ENCODE measurements around the gene CCSER2.
"Not testable (repeated sequence)": the region's sequence is repeated elsewhere in the genome, so short reads cannot be mapped to it uniquely, and the experiment has no call there.

CCSER2 gene

GRCh38 chr10:84522612-84523462, 194.4 kb downstream of the CCSER2 start:
- DNase-seq (ENCODE audit: low read depth) = no peak

- no peak for DNase-seq (ENCODE audit: low read depth)
These were observed 195.1 kb downstream of the CCSER2 start for GRCh38 chr10:84523526-84523925.

- DNase-seq (ENCODE audit: low read depth) = no peak
These were observed 196.0 kb downstream of the CCSER2 start for GRCh38 chr10:84524435-84524834.

GRCh38 chr10:84525120-84525806, 196.9 kb downstream of the CCSER2 start:
- DNase-seq (ENCODE audit: low read depth) = peak; percentile 72

- DNase-seq (ENCODE audit: low read depth) = not testable (repeated sequence)
These were observed 197.4 kb downstream of the CCSER2 start for GRCh38 chr10:84525807-84526182.

- DNase-seq (ENCODE audit: low read depth) = not testable (repeated sequence)
These were observed 199.0 kb downstream of the CCSER2 start for GRCh38 chr10:84527386-84527785.

GRCh38 chr10:84528526-84528925, 200.1 kb downstream of the CCSER2 start:
- DNase-seq (ENCODE audit: low read depth) = not testable (repeated sequence)

- DNase-seq (ENCODE audit: low read depth) = no peak
These were observed 202.4 kb downstream of the CCSER2 start for GRCh38 chr10:84530724-84531325.

GRCh38 chr10:84531396-84531795, 203.0 kb downstream of the CCSER2 start:
- DNase-seq (ENCODE audit: low read depth) = no peak

GRCh38 chr10:84534168-84534567, 205.8 kb downstream of the CCSER2 start:
- no peak for DNase-seq (ENCODE audit: low read depth)

GRCh38 chr10:84537447-84537931, 209.1 kb downstream of the CCSER2 start:
- DNase-seq (ENCODE audit: low read depth) = peak; percentile 30

- DNase-seq (ENCODE audit: low read depth) = no peak
These were observed 209.6 kb downstream of the CCSER2 start for GRCh38 chr10:84538036-84538435.

GRCh38 chr10:84539216-84539615, 210.8 kb downstream of the CCSER2 start:
- DNase-seq (ENCODE audit: low read depth) = no peak

- no peak for DNase-seq (ENCODE audit: low read depth)
These were observed 211.7 kb downstream of the CCSER2 start for GRCh38 chr10:84540022-84540616.

GRCh38 chr10:84540617-84541288, 212.4 kb downstream of the CCSER2 start:
- DNase-seq (ENCODE audit: low read depth) = no peak

- DNase-seq (ENCODE audit: low read depth) = no peak
These were observed 212.9 kb downstream of the CCSER2 start for GRCh38 chr10:84541289-84541637.

- DNase-seq (ENCODE audit: low read depth) = no peak
These were observed 214.4 kb downstream of the CCSER2 start for GRCh38 chr10:84542522-84543490.

GRCh38 chr10:84543948-84544347, 215.6 kb downstream of the CCSER2 start:
- no peak for DNase-seq (ENCODE audit: low read depth)

GRCh38 chr10:84545651-84546050, 217.3 kb downstream of the CCSER2 start:
- no peak for DNase-seq (ENCODE audit: low read depth)

GRCh38 chr10:84546609-84547008, 218.2 kb downstream of the CCSER2 start:
- no peak for DNase-seq (ENCODE audit: low read depth)

- no peak for DNase-seq (ENCODE audit: low read depth)
These were observed 219.2 kb downstream of the CCSER2 start for GRCh38 chr10:84547616-84548015.

All from CMK (cell line).